GM19239 (cell line): ENCODE measurements around the gene MAD1L1.
"Not testable (repeated sequence)": the region's sequence is repeated elsewhere in the genome, so short reads cannot be mapped to it uniquely, and the experiment has no call there.

Experiments
- DNase-seq: peaks from one replicate; pipeline ENCODE4 v3.0.0; 2011; ENCODE audit warnings: low spot score; ENCODE audit not compliant: insufficient read length
- FAIRE-seq: peaks from 2 replicates; lab custom pipeline; 2011; peaks lifted over from hg19 to GRCh38; lab: Jason Lieb, UNC

MAD1L1 gene

GRCh38 chr7:2163600-2164555 lies 68.9 kb downstream of the MAD1L1 start:
- FAIRE-seq (no peak), DNase-seq (no peak)

- no peak for FAIRE-seq
Measured at GRCh38 chr7:2162959-2163358, 69.8 kb downstream of the MAD1L1 start.

GRCh38 chr7:2162004-2162902 lies 70.5 kb downstream of the MAD1L1 start:
- FAIRE-seq, DNase-seq: not testable (repeated sequence)

More at GRCh38 chr7:2162959-2163358, 69.8 kb downstream of the MAD1L1 start:
- DNase-seq: no peak

- FAIRE-seq: no peak
- DNase-seq: no peak
Measured at GRCh38 chr7:2159176-2159520, 73.6 kb downstream of the MAD1L1 start.

GRCh38 chr7:2158331-2159175 lies 74.2 kb downstream of the MAD1L1 start:
- FAIRE-seq: no peak
- no peak for DNase-seq

GRCh38 chr7:2157473-2158279 lies 75.1 kb downstream of the MAD1L1 start:
- DNase-seq: no peak
- no peak for FAIRE-seq

GRCh38 chr7:2156756-2157472 lies 75.8 kb downstream of the MAD1L1 start:
- DNase-seq (no peak), FAIRE-seq (no peak)

- DNase-seq (no peak), FAIRE-seq (no peak)
Measured at GRCh38 chr7:2154831-2155230, 77.9 kb downstream of the MAD1L1 start.

GRCh38 chr7:2154121-2154520 lies 78.6 kb downstream of the MAD1L1 start:
- FAIRE-seq: no peak
- DNase-seq: no peak

- FAIRE-seq: no peak
Measured at GRCh38 chr7:2152646-2153045, 80.1 kb downstream of the MAD1L1 start.

GRCh38 chr7:2151801-2152612 lies 80.7 kb downstream of the MAD1L1 start:
- FAIRE-seq: no peak
- no peak for DNase-seq

More at GRCh38 chr7:2152646-2153045, 80.1 kb downstream of the MAD1L1 start:
- no peak for DNase-seq

GRCh38 chr7:2151237-2151636 lies 81.5 kb downstream of the MAD1L1 start:
- FAIRE-seq (no peak), DNase-seq (no peak)

GRCh38 chr7:2150445-2150815 lies 82.3 kb downstream of the MAD1L1 start:
- DNase-seq (no peak), FAIRE-seq (no peak)

- no peak for FAIRE-seq
- DNase-seq: no peak
Measured at GRCh38 chr7:2149672-2150444, 82.9 kb downstream of the MAD1L1 start.

GRCh38 chr7:2148814-2149213 lies 83.9 kb downstream of the MAD1L1 start:
- FAIRE-seq: no peak
- no peak for DNase-seq

- no peak for DNase-seq
- no peak for FAIRE-seq
Measured at GRCh38 chr7:2148189-2148588, 84.6 kb downstream of the MAD1L1 start.
